GM18520 (cell line): Measurements from ENCODE around the gene DSCAM.
"Not testable (repeated sequence)": the region's sequence is repeated elsewhere in the genome, so short reads cannot be mapped to it uniquely, and the experiment has no call there.

Experiments
- ATAC-seq: cut with Tn5 transposase; IDR thresholded peaks from one replicate; pipeline ENCODE4 v1.9.1; 2021; ENCODE audit not compliant: unreplicated experiment

DSCAM gene

DNA sequence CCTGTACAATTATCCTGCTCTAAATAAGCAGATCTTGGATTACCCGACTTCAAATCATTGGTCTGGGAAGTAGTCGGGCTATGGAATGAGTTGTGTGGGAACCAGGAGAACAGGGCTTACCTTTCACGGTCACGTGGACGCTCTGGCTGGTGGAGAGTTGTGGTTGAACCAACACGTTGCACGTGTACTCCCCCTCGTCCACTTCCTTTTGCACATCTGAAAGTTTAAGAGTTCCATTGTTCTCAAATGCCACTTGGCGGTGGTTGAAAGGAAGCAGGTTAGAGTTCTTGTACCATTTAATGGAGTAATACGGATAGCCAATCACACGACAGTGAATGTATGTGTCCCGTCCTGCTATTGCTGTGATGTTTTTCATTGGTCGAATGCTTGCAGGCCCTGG is 509.0 kb downstream of the DSCAM start:
- no peak for ATAC-seq

DNA sequence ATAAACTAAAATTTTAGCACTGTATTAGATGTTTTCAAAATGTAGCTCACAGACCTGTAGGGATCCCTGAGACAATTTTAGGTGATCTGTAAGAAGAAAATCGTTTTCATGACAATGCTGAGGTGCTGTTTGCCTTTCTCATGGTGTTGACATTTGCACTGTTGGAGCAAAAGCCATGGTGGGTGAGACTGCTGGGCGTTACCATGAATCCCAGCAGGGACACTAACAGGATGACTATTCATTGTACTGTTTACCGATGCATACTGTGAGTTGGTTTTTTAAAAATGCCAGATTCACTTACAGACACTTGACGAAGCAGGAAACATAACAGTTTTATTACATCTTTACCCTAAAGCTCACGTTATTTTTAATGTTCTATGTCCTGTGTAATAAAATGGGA is 511.3 kb downstream of the DSCAM start:
- ATAC-seq, result no peak

GRCh38 chr21:40334159-40334558 is 512.8 kb downstream of the DSCAM start:
- no peak for ATAC-seq

- ATAC-seq, result no peak
Observed at GRCh38 chr21:40333731-40334130, 513.2 kb downstream of the DSCAM start.

DNA sequence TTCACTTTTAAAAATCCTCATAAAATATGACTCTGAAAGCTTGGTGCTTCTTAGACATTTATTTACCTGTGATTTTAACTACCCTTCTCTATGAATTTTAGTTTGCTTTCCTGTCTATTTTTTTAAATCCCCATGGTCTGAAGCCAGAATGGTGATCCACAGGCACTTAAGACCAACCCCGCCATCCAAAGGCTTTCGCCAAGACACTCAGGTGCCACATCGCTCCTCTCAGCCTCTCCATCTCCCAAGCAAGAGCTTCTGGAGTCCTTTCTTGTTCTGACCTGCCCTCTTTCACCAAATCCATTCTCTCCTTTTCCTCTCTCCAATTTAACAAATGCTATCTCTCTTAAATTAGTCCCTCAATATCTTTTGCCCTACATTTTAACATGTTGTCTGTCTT is 515.2 kb downstream of the DSCAM start:
- ATAC-seq, result no peak

GRCh38 chr21:40331172-40331571 is 515.8 kb downstream of the DSCAM start:
- ATAC-seq, result no peak

- ATAC-seq, result no peak
Observed at GRCh38 chr21:40324389-40324788, 522.6 kb downstream of the DSCAM start.

DNA sequence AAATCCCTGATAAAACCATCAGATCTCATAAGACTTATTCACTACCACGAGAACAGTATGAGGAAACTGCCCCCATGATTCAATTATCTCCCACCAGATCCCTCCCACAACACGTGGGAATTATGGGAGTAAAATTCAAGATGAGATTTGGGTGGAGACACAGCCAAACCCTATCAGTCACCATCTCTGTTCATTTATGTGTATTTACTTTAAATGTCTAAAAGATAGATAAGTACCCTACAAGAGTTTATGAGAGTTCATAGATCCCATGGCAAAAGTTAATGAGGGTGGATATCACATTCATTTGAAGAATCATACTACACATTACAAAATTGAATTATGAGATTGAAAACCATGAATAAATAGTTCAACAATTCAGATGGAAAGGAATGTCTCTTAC is 526.2 kb downstream of the DSCAM start:
- ATAC-seq, result not testable (repeated sequence)

DNA sequence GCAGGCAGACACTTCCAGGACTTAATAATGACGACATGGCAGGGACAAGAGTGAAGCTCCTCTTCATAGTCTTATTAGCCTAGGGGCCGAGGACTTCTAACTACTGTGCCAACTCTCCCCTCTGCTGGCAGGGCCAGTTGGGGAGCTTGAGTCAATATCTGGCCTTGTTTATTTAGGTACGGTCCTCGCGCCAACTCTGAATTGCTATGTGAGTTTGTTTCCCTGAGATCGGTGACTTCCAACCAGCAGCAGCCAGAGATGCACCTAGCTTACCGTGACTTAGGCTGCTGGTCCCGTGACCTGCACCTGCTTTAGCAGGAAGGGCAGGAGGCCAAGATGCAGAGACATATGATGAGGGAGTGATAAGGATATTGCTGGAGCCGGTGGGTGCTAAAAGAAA is 528.6 kb downstream of the DSCAM start:
- no peak for ATAC-seq

GRCh38 chr21:40316104-40316503 is 530.9 kb downstream of the DSCAM start:
- no peak for ATAC-seq

DNA sequence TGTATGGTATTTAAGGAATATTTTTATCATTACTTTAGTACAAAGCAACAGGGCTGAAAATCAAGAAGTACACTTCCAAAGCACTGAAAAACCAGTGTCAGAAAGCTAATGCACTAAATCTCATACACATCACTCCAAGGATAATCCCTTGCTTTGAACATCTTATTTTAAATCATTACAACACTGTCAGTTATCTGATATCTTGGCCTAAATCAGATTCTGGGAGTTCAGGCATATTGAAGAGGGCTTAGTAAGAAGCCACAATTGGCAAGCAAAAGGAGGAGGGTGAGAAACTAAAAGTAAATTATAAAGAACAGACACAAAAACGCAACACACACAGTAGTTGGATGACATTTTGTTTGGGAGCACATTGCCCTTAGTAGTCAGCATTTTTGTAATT is 531.3 kb downstream of the DSCAM start:
- ATAC-seq, result no peak

- no peak for ATAC-seq
Observed at GRCh38 chr21:40313260-40313659, 533.7 kb downstream of the DSCAM start.

DNA sequence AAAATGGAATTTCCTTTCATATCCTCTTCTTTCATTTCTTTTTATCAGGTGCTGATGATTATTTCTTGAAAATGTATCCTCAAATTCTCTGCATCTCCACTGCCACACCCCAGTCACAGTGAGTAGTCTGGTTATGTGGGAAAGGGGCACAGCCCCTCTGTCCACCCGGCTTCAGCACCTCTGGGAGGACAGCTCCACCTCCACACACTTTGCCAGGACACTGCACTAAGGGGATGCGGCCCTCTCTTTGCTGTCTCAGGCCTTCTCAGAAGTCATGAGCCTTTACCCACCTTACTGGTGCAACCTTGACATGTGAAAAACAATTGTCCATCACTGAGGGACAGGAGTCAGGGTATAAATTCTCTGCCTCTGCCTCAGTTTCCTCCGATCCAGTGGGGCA is 546.7 kb downstream of the DSCAM start:
- ATAC-seq, result no peak

GRCh38 chr21:40299451-40299850 is 547.5 kb downstream of the DSCAM start:
- no peak for ATAC-seq

DNA sequence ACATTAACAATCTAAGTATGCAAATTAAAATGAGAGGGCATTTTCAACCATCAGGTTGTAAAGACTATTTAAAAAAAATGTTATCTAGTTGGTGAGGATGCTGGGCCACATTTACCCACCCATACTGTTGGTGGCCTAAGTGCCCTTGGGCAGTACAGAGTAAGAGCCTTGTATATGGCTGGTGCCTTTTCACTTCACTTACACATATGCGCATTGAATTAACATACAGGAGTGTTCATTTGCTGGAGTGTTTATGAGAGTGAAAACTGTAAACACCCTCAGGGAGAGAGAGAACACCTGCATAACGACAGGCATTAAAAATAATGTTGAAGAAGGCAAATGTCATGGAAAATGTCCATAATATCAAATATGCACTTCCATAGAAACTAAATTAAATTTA is 552.6 kb downstream of the DSCAM start:
- ATAC-seq, result no peak

DNA sequence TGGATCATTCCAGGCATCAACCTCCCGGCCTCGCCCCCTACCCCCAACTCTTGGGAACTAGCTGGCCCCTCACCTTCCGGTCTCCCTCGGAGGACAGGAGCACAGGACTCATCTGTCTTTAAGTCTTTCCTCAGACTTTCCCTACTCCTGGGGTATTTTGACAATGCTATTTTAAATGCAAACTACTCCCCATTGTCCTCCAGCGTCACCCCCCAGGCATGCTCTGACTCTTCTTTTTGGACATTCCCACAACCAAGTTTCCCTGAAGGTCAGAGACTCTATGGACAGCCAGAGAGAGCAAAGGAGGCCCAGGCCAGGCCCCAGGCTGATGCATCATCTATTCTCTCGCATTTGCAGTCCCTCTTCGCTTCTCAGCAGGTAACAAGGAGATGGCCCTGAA is 555.4 kb downstream of the DSCAM start:
- ATAC-seq, result no peak

GRCh38 chr21:40284409-40284808 is 562.5 kb downstream of the DSCAM start:
- ATAC-seq, result no peak

DNA sequence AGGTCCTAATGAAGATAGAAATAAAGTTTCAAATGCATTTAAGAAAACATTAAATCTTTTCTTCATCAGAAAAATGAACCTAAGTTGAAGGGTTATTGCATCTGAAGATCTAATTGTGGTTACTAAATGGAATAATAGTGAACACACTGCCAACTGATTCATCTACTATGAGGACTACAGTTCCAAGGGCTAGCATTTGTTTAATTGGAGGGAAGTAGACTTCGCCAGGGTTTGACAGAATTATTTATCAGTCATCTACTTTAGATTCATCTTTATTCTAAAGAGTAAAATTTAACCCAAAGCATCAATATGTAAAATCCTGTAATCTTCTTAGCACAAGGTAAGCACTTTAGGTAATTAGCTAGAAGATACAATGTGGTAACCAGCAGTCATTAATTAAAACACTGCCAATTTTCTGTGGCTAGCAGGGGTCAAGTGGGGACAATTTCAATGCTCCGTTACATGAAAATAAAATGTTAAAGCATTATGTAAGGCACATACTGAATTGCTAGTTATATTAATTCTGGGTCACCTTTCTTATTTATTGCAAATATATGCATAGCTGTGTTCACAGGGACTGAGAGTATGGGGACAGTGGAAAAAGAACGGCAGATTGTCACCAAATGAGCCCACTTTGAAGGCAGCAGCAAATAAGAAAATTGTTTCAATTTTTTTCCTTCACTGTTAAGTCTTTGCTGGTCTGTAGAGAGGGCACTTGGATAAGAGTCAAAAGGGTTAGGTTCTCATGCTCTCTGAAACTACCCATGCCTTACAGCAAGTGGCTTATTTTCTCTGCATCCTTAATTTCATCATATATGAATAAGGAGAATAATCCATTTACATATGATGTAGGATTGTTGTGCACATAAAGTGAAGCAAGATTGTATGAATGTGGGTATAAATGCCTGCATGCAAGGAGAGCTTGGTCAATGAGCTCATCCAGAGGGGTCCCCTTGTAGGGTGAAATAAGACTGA is 563.8 kb downstream of the DSCAM start:
- no peak for ATAC-seq

DNA sequence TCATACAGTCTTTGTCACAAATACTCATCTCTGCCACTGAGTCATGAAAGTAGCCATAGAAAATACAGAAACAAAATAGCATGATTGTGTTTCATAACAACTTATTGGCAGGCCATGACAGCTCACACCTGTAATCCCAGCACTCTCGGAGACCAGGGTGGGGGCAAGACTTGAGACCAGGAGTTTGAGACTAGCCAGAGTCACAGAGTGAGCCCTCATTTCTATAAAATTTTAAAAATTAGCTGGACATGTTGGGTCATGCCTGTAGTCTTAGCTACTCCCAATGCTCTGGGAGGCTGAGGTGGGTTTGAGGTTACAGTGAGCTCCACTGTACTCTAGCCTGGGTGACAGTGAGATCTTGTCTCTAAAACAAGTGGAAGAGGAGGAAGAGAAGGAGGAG is 568.6 kb downstream of the DSCAM start:
- ATAC-seq, result no peak

GRCh38 chr21:40276001-40276400 is 571.0 kb downstream of the DSCAM start:
- ATAC-seq, result no peak

DNA sequence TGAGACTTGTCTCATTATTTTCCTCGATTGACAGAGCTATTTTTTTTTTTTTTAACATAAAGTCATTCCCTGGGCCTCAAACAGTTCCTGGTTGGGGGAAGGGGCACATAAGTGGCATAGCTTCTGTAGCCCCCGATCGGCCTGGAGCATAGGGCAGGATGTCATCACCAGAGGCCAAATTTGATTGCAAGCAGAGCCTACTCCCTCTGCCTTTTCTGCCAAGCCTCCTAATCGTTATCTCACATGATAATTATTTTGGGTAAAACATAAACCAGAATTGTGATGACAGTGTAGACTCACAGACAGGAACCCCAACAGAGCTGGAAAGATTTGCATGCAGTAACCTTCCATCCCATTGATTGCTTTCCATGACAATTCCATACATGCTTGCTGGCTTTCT is 574.9 kb downstream of the DSCAM start:
- no peak for ATAC-seq

DNA sequence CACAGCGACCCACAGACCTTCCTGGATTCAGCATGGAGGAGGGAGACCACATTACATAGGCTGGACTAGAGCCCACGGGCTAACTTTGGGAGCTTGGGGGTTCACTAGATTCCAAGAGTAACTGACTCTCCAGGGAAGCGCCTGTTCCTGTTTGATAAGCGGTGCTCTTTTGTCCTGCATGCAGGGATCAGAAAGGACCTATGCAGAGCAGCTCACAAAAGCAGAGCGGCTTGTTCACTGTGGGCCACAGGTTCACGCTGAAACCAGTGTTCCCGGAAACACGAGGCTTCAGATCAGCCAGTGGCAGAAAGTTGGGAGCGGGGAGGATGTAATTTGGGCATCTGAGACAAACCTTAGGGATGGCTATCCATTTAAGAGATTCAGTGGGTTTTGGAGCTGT is 575.8 kb downstream of the DSCAM start:
- no peak for ATAC-seq

DNA sequence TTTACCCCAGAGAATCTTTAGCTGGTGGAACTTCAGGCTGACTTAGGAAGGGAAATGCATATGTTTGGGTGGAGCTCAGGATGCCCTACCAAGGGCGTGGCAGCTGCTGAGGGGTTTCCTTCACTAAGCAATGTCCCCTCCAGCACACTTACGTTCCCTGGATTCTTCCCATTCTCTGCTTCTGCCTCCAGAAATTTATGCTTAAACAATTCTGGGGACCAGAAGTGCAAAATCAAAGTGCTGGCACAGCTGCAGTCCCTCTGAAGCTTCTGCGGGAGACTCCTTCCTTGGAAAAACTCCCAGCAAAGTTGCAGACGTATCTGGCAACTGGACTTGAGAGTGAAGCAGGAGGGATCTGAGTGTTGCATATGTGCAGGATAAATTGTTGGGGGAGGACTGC is 576.9 kb downstream of the DSCAM start:
- no peak for ATAC-seq
